ENCODE data around the gene EPO.

EPO gene

GRCh38 chr7:100687261-100687660 lies 33.0 kb upstream of the EPO start:
- no peak for DNase-seq (ENCODE audit: low read depth)
- no peak overlapping the region for H3K4me3 ChIP-seq (ENCODE audit: low read depth, low read length)
- TF ChIP-seq MAX (IDR thresholded peaks at IDR 0.05; ENCODE audit: low read depth, low read length) (no peak), POLR2A (IDR thresholded peaks at IDR 0.05; ENCODE audit: extremely low read depth, insufficient read length) (no peak), MYC (IDR thresholded peaks at IDR 0.05; ENCODE audit: low read depth, low read length) (no peak), CTCF (IDR thresholded peaks at IDR 0.05; ENCODE audit: low read depth, low read length) (no peak)

GRCh38 chr7:100687751-100688300 lies 32.4 kb upstream of the EPO start:
- TF ChIP-seq CTCF (IDR thresholded peaks at IDR 0.05; ENCODE audit: low read depth, low read length) (no peak), MAX (IDR thresholded peaks at IDR 0.05; ENCODE audit: low read depth, low read length) (no peak), MYC (IDR thresholded peaks at IDR 0.05; ENCODE audit: low read depth, low read length) (no peak), POLR2A (IDR thresholded peaks at IDR 0.05; ENCODE audit: extremely low read depth, insufficient read length) (no peak)
- no peak for DNase-seq (ENCODE audit: low read depth)
- no peak overlapping the region for H3K4me3 ChIP-seq (ENCODE audit: low read depth, low read length)

- TF ChIP-seq CTCF (IDR thresholded peaks at IDR 0.05; ENCODE audit: low read depth, low read length): no peak
- no peak for TF ChIP-seq MAX (IDR thresholded peaks at IDR 0.05; ENCODE audit: low read depth, low read length)
- TF ChIP-seq MYC (IDR thresholded peaks at IDR 0.05; ENCODE audit: low read depth, low read length): no peak
- no peak for TF ChIP-seq POLR2A (IDR thresholded peaks at IDR 0.05; ENCODE audit: extremely low read depth, insufficient read length)
- no peak overlapping the region for H3K4me3 ChIP-seq (ENCODE audit: low read depth, low read length)
- no peak for DNase-seq (ENCODE audit: low read depth)
Measured at GRCh38 chr7:100688326-100688860, 31.9 kb upstream of the EPO start.

- peak; percentile 52 for DNase-seq (ENCODE audit: low read depth)
- H3K4me3 ChIP-seq (ENCODE audit: low read depth, low read length): no peak overlapping the region
- TF ChIP-seq POLR2A (IDR thresholded peaks at IDR 0.05; ENCODE audit: extremely low read depth, insufficient read length): no peak
- no peak for TF ChIP-seq MYC (IDR thresholded peaks at IDR 0.05; ENCODE audit: low read depth, low read length)
- TF ChIP-seq CTCF (IDR thresholded peaks at IDR 0.05; ENCODE audit: low read depth, low read length): peak; percentile 7
- no peak for TF ChIP-seq MAX (IDR thresholded peaks at IDR 0.05; ENCODE audit: low read depth, low read length)
Measured at GRCh38 chr7:100689230-100690135, 30.8 kb upstream of the EPO start.

GRCh38 chr7:100691676-100692577 lies 28.3 kb upstream of the EPO start:
- TF ChIP-seq POLR2A (IDR thresholded peaks at IDR 0.05; ENCODE audit: extremely low read depth, insufficient read length) (no peak), MYC (IDR thresholded peaks at IDR 0.05; ENCODE audit: low read depth, low read length) (peak; percentile 84), CTCF (IDR thresholded peaks at IDR 0.05; ENCODE audit: low read depth, low read length) (peak; percentile 97), MAX (IDR thresholded peaks at IDR 0.05; ENCODE audit: low read depth, low read length) (peak; percentile 86)
- peak; percentile 92 for DNase-seq (ENCODE audit: low read depth)
- peak overlapping the region; percentile 66 for H3K4me3 ChIP-seq (ENCODE audit: low read depth, low read length)

Data from NB4 (cell line).